ENCODE results near the gene ADK.
A peak's percentile ranks its signal among the peaks of the same experiment; 100 is the strongest.
"Not testable (repeated sequence)": the region's sequence is repeated elsewhere in the genome, so short reads cannot be mapped to it uniquely, and the experiment has no call there.

The ADK gene

GRCh38 chr10:74306227-74306982 is 155.4 kb downstream of the ADK start:
- no peak for DNase-seq

GRCh38 chr10:74307061-74307651 is 156.1 kb downstream of the ADK start:
- no peak for DNase-seq

GRCh38 chr10:74310652-74311257 is 159.7 kb downstream of the ADK start:
- DNase-seq, result no peak

- peak; percentile 11 for DNase-seq
These were observed 163.1 kb downstream of the ADK start for GRCh38 chr10:74314166-74314565.

GRCh38 chr10:74320026-74320425 is 169.0 kb downstream of the ADK start:
- no peak for DNase-seq

GRCh38 chr10:74320717-74321116 is 169.7 kb downstream of the ADK start:
- DNase-seq, result no peak

GRCh38 chr10:74322141-74322540 is 171.1 kb downstream of the ADK start:
- DNase-seq, result no peak

GRCh38 chr10:74322565-74322964 is 171.5 kb downstream of the ADK start:
- no peak for DNase-seq

- DNase-seq, result peak; percentile 2
These were observed 177.4 kb downstream of the ADK start for GRCh38 chr10:74328388-74328787.

- no peak for DNase-seq
These were observed 178.9 kb downstream of the ADK start for GRCh38 chr10:74329873-74330272.

GRCh38 chr10:74330646-74331045 is 179.6 kb downstream of the ADK start:
- DNase-seq, result no peak

GRCh38 chr10:74332398-74332797 is 181.4 kb downstream of the ADK start:
- DNase-seq, result no peak

GRCh38 chr10:74333174-74333573 is 182.2 kb downstream of the ADK start:
- no peak for DNase-seq

- DNase-seq, result no peak
These were observed 183.2 kb downstream of the ADK start for GRCh38 chr10:74334221-74334620.

GRCh38 chr10:74335501-74335900 is 184.5 kb downstream of the ADK start:
- no peak for DNase-seq

- DNase-seq, result no peak
These were observed 186.5 kb downstream of the ADK start for GRCh38 chr10:74337330-74338016.

GRCh38 chr10:74342991-74343390 is 192.0 kb downstream of the ADK start:
- DNase-seq, result no peak

- no peak for DNase-seq
These were observed 192.8 kb downstream of the ADK start for GRCh38 chr10:74343804-74344203.

GRCh38 chr10:74344306-74344705 is 193.3 kb downstream of the ADK start:
- DNase-seq, result no peak

- DNase-seq, result no peak
These were observed 196.5 kb downstream of the ADK start for GRCh38 chr10:74347522-74347921.

GRCh38 chr10:74353021-74353420 is 202.0 kb downstream of the ADK start:
- not testable (repeated sequence) for DNase-seq

- DNase-seq, result no peak
These were observed 210.7 kb downstream of the ADK start for GRCh38 chr10:74361678-74362077.

- DNase-seq, result no peak
These were observed 212.7 kb downstream of the ADK start for GRCh38 chr10:74363727-74364126.

- DNase-seq, result no peak
These were observed 214.1 kb downstream of the ADK start for GRCh38 chr10:74365109-74365508.

Measured in CD4-positive, alpha-beta T cell treated with Interleukin-4 for 4 hours (primary cell).